GM18498 (cell line): ENCODE measurements around the gene CDH10.

Experiments
- ATAC-seq: cut with Tn5 transposase; IDR thresholded peaks from one replicate; pipeline ENCODE4 v1.9.1; 2021; ENCODE audit warnings: mild to moderate bottlenecking, moderate library complexity; ENCODE audit not compliant: unreplicated experiment

CDH10 gene

DNA sequence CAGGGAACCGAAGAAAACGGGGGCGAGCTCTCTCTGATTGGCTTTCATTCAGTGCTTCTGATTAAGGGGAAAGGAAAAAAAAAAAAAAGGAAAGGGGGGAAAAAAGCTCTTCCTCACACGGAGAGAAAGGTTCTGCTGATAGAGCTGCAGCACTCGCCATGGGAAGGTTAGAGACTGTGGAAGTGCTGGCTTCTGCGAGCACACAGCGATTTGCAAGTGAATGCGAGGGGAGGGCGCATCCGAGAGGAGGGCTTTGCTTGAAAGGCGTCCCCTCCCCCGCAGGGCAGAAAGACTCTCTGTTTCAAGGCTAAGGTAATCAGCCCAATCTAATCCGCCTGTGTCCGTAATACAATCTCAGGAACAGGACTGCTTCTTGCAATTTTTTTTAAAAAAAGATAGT is at the start of gene CDH10:
Gene CDH10, minus strand, starts transcription at position 218 of the 400 bp plus-strand sequence. CDS start 51,488 bp downstream, outside the sequence.
- ATAC-seq: no peak

DNA sequence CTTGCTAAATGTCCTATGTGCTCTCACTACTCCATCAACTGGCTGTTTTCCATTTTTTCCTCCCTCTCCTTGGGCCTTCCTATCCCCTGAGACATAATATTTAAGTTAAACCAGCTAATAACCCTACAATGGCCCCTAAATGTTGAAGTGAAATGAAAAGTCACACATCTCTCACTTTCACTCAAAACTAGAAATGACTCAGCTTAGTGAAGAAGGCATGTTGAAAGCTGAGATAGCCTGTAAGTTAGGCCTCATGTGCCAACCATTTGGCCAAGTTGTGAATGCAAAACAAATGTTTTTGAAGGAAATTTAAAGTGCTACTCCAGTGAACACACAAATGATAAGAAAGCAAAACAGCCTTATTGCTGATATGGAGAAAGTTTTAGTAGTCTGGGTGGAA is 48.8 kb upstream of the CDH10 start:
- ATAC-seq: no peak

DNA sequence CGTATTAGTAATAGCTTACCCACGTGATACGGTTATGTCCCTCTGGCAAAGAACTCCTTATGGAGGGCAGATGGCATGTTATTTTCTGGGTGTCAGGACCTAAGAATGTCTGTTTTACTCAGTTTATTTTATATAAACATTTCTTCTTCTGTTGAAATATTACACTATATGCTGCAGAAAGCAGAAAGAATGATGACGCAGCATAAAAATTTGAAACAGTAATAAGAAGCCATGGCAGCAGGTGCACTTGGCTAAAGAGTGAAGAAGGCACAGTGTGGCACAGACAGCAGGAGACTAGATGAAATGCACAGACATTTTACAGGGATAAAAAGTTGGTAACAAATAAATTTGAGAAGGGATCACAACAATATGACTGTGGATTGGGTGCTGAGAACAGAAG is 46.3 kb upstream of the CDH10 start:
- ATAC-seq: no peak

DNA sequence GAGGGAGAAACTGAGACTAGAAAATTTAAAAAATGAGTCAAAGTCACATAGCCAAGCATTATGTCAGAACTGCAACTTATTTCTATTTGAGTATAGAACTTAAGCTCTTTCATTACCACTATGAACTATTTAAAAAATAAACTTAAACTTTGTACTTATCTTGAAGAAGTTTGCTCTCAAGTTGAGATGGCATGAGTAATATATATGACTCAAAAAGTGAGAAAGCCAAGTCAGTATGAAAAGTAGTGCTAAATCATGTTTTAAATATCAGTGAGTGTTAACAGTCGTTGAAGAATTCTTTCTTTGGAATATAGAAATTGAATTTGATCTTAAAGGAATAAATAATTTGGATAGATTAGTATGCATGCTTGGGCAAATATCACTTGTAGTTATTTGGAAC is 36.3 kb upstream of the CDH10 start:
- no peak for ATAC-seq

DNA sequence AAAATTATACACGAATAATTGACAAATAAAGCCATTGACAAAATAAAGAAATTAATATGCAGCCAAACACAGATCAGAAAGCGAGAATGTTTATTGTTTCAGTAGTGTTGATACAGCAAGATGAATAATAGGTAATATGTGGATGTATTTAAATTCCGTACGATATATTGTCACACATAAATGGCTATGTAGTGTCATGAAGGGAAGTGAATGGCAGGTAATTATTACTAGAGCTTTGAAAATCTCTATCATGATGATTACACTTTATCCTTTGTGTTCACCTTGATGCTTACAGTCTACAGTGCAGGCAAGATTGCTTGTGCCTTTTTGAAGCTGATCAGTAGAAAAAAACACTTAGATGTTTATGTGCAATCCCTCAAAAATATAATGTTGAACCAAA is 23.3 kb upstream of the CDH10 start:
- ATAC-seq: no peak

DNA sequence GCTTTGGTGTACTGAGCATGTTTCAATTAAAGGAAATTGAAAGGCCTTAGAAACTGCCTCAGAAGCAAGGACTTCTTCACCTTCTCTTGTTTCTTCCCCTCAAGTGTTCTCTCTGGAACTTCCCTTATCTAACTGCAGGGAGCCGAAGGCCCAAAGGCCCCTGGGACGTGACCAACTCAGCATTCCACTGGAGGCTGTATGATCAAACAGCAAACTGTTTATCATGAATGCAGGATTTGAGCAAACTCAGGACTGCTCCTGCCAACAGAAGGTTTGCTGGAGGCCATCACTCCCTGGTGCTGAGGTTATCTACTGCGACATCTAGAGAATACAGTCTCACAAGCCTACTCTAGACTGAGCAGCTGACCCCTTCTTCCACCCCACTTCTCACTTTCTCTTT is 4.8 kb upstream of the CDH10 start:
- ATAC-seq: no peak

DNA sequence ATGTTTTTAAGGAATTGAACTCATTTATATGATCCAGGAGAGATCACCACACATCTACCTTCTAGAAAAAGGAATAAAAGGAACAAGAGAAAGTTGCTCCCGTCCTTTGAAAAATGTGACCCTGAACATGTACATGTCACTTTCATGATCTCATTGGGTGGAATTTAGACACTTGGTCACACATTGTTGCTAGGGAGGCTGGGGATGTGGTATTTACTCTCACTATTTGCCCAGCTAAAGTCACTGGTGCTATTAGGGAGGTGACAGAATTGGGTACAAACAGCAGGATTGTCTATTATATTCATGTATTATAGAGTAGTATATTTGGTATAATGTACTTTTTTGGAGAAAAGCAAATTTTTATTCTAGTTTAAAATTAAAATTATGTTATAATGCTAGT is 2.1 kb upstream of the CDH10 start:
- no peak for ATAC-seq

DNA sequence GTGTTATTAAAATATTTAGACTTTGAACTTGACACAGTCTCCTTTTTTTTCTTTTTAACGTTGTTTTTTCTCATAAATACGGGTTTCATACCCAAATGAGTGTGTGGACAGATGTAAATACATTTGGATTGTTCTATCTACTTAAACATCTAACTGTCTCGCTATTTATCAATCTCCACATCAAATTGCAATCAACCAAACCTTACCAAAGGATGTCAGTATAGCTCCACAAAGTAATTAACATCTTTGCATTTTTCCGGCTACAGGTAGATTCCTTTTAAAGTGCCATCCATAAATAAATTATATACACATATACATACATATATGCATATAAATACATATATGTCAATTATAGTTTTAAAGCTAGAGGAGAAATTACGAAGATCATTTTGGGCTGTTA is 705 bp upstream of the CDH10 start:
- ATAC-seq: no peak

DNA sequence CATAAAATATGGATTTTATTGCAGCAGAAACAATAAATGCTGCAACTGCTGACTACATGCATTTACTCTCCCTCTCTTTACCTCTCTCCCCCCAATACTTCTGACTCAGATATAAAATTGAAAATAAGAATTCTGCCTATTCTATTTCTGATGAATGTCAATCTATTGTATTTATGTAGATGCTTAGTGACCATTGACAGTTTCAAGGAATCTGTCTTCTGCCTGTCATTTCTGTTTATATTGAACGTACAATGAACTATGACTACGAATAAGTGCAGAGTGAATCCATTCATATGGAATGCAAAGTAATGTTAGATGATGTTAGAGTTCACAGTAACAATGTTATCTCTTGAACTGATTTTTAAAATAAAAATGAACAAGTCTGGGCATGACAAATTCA is 898 bp downstream of the CDH10 start:
- no peak for ATAC-seq

DNA sequence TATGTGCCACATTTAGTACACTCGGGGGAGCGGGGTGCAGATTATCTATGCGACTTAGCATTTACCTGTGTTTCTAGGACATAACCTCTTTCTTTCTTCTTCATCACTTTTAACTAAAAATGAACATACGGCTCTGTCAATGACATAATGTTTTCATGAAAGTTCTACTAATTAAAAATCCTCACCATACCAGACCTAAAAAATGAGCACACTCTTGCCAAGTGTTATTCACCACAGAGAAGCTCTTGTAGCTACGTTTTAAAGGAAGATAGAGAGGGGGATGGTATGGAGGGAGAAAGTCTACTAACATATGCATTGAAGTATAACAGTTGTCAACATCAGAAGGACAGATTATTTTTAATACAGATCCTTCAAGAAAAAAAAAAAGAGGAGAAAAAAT is 1.6 kb downstream of the CDH10 start:
- ATAC-seq: no peak

DNA sequence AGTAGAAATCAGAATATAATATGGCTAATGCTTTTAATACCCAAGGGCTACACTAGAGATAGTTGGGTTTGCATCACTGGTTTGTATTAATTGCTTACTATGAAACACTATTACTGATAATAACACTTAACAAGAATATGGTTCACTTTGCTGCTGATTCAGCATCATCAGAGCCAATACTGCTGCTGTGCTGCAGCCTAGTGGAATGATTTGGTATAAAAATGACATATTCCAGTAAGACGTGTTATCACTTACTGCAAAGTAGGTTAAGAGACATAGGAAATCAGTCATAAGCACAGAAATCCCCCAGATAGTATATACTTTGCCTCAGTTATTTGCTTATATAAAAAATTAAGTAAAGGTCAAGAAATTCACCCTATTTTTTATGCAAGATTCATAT is 2.8 kb downstream of the CDH10 start:
- ATAC-seq: no peak

DNA sequence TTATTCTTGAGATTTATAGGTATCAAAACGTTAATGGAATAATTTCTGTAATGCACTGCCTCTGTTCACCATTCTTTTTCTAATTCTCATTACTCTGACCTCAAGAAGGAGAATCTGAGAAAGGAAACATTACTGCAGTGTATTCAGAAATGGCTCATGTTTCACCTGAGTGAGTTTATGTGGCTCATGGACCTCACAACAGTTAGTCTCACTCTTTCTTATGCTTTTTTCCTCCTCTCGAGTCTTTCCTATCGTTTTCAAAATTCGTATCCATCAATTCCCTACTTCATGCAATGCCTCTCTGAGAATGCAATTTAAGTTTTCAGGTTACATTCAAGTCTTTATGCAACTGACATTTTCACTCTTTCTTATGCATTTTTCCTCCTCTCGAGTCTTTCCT is 9.6 kb downstream of the CDH10 start:
- no peak for ATAC-seq

DNA sequence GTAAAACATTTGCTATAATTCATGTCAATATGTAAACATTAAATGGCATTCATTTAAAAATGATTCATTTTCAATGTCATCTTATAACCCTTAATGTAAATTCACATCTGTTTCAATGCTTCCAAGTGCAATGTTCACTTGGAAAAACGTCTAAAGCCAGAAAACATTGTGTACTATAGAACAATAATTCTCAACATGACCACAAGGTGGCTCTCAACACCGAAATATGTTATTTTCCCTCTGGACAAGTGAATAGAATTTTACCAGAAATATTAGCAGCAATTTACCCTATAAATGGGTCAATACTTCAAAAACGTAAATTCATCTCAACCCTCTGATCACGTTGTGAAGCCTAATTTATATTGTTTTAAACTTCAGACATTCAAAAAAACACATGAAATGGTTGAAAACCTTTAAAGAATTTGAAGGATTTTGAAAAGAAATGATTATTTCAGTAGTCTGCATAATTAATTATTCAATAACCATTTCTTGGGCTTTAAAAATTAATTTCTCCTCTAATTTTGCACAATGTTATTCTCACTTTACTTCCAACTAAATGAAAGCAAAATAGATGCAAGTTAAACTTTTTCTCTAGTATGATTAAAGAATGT is 11.0 kb downstream of the CDH10 start:
- ATAC-seq: no peak

DNA sequence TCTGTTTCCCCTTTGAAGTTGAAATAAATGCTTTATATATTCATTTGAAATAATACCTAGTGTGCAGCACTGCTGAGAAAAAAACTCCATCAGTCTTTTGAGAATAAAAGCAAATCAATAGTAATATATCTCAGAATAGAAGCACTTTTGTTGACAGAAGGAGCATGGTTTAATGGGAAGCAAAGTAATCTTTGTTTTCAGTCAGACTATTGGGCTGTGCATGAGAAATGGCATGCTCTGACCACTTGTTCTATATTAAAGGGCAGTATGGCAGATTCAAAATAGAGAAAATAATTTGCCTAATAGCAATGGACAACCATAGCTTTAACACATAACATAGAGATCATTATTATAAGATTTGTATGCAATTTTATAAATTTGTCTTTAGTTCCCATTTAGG is 12.4 kb downstream of the CDH10 start:
- no peak for ATAC-seq

DNA sequence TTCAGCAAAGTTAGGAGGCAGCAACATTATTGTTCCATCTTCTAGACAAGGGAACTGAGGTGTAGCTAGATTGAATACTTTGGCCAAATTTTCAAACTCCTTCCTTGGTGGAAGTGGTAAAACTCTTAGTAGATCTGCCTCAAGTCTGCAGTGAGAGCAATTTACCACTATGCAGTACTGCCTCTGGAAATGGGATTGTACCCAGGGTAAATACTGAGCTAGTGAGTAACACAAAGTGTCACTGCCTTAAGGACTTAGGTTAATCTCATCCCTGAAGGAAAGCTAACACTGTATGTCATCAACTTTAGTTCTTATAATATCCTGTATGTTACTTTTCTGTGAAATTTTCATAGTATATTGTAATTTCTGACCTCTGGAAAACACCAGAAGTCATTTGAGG is 13.9 kb downstream of the CDH10 start:
- ATAC-seq: no peak

DNA sequence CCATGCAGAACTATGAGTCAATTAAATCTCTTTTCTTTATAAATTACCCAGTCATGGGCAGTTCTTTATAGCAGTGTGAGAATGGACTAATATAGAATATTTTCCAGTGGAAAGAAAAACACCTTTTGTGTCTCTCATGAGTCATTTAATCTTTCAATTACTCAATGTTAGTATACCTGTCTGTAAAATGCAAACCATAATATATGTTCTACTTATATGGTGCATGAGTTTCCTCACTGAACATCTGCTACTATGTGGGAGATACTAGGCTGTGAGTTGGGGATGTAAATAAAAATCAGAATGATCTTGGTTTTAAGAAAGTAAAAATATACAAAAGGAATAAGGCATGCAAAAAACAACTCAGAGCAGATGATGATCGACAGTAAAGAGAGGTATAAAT is 15.0 kb downstream of the CDH10 start:
- no peak for ATAC-seq

DNA sequence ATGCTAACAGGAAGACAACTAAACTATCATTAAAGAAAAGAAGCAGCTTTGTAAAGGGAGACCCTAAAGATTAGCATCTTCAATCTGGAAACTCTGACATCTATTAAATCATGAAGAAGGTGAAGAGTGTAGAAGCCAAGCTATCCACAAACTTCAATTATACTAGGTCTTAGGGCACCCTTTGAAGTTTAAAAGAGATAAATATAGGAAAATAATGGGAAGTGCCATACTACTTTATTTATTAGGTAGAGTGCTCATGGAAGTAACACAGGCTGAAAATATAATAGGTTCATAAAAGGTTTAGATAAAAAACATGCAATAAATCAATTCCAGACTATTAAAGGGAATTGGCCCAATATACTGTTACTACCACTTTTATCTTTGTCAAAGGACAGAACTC is 19.9 kb downstream of the CDH10 start:
- ATAC-seq: no peak

DNA sequence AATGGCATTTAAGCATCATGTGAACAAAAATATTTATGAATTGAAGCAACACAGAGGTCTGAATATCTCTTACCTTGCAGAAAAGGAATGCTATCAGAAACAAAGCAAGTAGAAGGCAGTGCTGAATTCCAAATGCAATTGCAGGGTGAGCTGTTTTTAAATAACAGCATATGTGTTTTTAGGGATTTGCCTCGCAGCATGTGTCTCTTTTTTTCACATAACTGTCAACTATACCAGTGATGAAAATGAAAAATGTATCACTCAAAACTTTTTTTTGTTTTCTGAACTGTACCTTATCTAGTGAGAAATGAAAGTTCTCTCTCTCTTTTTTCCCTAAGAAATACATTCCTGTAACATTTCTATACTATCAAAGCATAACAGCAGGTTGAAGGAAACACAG is 21.2 kb downstream of the CDH10 start:
- no peak for ATAC-seq

DNA sequence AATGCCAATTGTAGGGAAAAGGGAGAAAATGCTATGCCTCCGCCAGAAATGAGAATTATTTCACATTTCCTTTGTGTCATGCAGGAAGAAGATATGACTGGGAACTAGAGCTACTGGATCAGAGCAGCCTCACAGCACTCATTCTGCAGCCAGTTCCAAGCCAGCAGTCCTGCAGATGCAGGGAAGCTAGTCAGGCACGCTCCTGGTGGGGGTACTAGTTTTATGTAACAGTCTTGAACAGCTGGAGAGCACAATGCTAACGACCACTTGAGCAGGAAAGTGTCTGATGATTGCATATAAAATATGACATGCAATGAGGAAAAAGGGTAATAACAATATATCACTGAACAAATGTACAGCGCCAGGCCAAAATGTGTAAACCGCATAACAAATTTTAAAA is 21.7 kb downstream of the CDH10 start:
- ATAC-seq: no peak

DNA sequence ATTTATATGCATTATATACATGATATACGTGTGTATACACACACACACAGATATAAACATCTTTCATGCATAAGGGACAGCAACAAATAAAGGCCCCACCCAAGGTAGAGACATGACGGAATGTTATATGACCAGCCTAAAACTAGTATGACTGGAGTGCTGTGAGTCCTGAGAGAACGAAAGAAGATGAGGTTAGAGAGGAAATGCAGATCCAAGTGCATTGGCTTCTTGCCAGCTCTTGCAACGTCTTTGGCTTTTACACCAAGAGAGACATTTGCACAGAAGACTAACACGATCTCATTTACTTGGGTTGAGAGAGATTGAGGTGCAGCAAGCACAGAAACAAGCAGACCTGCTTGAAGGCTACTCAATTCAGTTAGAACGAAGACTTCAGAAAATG is 23.0 kb downstream of the CDH10 start:
- no peak for ATAC-seq

DNA sequence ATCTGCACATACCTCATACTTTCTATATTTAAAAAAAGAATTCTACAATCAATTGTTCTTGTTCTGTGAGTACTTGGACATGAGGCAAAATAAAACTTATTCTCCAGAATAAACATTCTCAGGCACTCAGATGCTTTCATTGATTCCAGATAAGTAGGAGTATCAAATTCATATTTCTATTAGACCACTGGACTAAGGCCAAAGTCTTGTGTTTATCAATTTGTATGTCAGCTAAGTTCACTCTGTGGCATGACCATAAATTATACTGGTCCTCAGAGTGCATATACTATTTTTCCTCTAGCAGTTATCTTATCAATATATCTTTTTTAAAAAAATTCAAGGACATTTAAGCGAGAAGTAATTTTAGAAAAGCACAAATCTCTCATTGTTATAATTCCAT is 28.2 kb downstream of the CDH10 start:
- ATAC-seq: no peak

DNA sequence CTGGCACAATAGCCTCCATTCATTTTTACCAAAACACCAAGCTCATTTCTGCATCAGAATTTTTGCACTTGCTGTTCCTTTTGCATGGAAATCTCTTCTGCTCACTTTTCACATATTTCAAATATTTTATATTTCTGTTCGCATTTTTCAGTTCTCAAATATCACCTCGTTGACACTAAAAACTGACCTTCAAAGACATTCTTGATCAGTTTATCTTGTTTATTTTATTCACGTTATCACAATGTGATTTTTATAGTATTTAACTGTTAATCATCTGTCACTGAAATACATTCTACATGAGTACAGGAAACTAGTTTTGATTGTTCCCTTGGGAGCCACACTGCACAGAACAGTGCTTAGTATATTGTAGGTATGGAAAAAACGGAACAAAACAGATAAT is 29.6 kb downstream of the CDH10 start:
- ATAC-seq: no peak

DNA sequence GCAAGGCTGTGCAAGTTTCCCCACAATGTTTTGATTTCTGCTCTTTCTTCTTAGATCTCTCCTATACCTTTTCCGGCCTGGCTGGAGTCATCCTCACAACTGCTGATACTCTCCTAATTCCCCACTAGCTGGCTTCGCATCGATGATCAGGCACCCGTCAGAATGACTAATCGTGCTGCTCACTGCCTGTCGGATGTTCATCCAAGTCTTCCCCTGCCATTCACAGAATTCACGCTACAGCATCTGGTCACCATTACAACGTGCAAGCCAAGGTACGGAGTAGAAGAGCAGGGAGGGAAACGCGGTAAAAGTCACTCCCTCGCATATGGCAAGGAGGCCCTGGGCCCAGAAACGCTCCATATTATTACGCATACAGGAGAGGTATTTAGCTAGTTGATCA is 35.1 kb downstream of the CDH10 start:
- ATAC-seq: no peak

DNA sequence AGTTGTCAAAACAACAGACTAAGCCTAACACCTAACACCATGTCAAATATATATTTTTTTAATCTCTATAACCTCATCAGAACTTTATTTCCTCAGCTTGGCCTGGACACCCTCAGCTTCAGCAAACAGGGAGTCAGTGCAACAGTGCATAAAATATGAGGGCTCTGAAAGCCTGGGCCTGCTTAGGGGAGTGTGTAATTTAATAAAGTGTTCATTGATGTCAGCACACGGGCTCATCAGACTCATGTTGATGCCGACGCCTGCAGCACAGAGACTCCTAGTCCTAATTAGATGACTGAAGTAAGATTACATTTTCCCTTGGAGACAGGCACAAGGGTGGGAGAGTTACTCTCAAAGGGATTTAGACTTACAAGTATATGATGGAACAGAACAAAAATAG is 37.8 kb downstream of the CDH10 start:
- ATAC-seq: no peak
